OCI-LY3 (cell line): ENCODE data around the gene CELSR2.

Experiments used
- CTCF ChIP-seq: fragments of 200-600, 300-600 bp; sonication (generic); IDR thresholded peaks from 2 replicates; pipeline ENCODE4 v1.5.1; 2014; ENCODE audit warnings: antibody characterized with exemption, low read length, low read depth
- EZH2phosphoT487 ChIP-seq: fragments of 200-600 bp; shearing (Covaris generic); IDR thresholded peaks from 2 replicates; pipeline ENCODE4 v1.6.1; 2018; ENCODE audit warnings: antibody characterized with exemption, mixed run types, low read depth

- TF ChIP-seq CTCF (no peak), EZH2phosphoT487 (no peak)
These were observed 9.4 kb downstream of the CELSR2 start for GRCh38 chr1:109258481-109259466.
